HG03025 (cell line): Measurements from ENCODE around the gene CDHR1.
"Not testable (repeated sequence)": the region's sequence is repeated elsewhere in the genome, so short reads cannot be mapped to it uniquely, and the experiment has no call there.

Source experiments
- ATAC-seq: cut with Tn5 transposase; IDR thresholded peaks from one replicate; pipeline ENCODE4 v1.9.1; 2021; ENCODE audit warnings: mild to moderate bottlenecking, moderate library complexity; ENCODE audit not compliant: unreplicated experiment, low FRiP score

CDHR1 gene

GRCh38 chr10:84194424-84195043 lies at the start of gene CDHR1:
Gene CDHR1 (plus strand): TSS chr10:84194537. CDS start chr10:84194761, 224 bp downstream.
- peak; percentile 57 for ATAC-seq

- no peak for ATAC-seq
Observed at GRCh38 chr10:84147347-84147746, 47.0 kb upstream of the CDHR1 start.

GRCh38 chr10:84148006-84148597 lies 46.2 kb upstream of the CDHR1 start:
- not testable (repeated sequence) for ATAC-seq

- ATAC-seq, result no peak
Observed at GRCh38 chr10:84149854-84150253, 44.5 kb upstream of the CDHR1 start.

GRCh38 chr10:84152769-84153168 lies 41.6 kb upstream of the CDHR1 start:
- ATAC-seq, result no peak

GRCh38 chr10:84155521-84155920 lies 38.8 kb upstream of the CDHR1 start:
- ATAC-seq, result no peak

GRCh38 chr10:84156009-84156408 lies 38.3 kb upstream of the CDHR1 start:
- no peak for ATAC-seq

GRCh38 chr10:84156768-84157167 lies 37.6 kb upstream of the CDHR1 start:
- no peak for ATAC-seq

GRCh38 chr10:84158061-84158460 lies 36.3 kb upstream of the CDHR1 start:
- ATAC-seq, result no peak

GRCh38 chr10:84158550-84158949 lies 35.8 kb upstream of the CDHR1 start:
- ATAC-seq, result no peak

- ATAC-seq, result no peak
Observed at GRCh38 chr10:84159076-84159685, 35.2 kb upstream of the CDHR1 start.

GRCh38 chr10:84160663-84161362 lies 33.5 kb upstream of the CDHR1 start:
- no peak for ATAC-seq

- ATAC-seq, result no peak
Observed at GRCh38 chr10:84163996-84164395, 30.3 kb upstream of the CDHR1 start.

- ATAC-seq, result no peak
Observed at GRCh38 chr10:84164442-84164841, 29.9 kb upstream of the CDHR1 start.

GRCh38 chr10:84166620-84167288 lies 27.6 kb upstream of the CDHR1 start:
- no peak for ATAC-seq

GRCh38 chr10:84167289-84167653 lies 27.1 kb upstream of the CDHR1 start:
- not testable (repeated sequence) for ATAC-seq

- not testable (repeated sequence) for ATAC-seq
Observed at GRCh38 chr10:84168382-84168781, 26.0 kb upstream of the CDHR1 start.

- ATAC-seq, result not testable (repeated sequence)
Observed at GRCh38 chr10:84171237-84171636, 23.1 kb upstream of the CDHR1 start.

GRCh38 chr10:84171700-84172466 lies 22.5 kb upstream of the CDHR1 start:
- ATAC-seq, result peak; percentile 26
